PFSK-1 (cell line): ENCODE data around the gene TMEM267.
A peak's percentile ranks its signal among the peaks of the same experiment; 100 is the strongest.

ENCODE experiments used
- POLR2AphosphoS5 ChIP-seq: IDR thresholded peaks from 2 replicates; pipeline ENCODE4 v1.6.1; 2012; ENCODE audit warnings: low read depth, mild to moderate bottlenecking, control low read depth, low read length, moderate library complexity
- TAF1 ChIP-seq: IDR thresholded peaks from 2 replicates; pipeline ENCODE4 v1.6.1; 2012; ENCODE audit warnings: low read length, control low read depth, borderline replicate concordance; ENCODE audit not compliant: insufficient read depth

DNA sequence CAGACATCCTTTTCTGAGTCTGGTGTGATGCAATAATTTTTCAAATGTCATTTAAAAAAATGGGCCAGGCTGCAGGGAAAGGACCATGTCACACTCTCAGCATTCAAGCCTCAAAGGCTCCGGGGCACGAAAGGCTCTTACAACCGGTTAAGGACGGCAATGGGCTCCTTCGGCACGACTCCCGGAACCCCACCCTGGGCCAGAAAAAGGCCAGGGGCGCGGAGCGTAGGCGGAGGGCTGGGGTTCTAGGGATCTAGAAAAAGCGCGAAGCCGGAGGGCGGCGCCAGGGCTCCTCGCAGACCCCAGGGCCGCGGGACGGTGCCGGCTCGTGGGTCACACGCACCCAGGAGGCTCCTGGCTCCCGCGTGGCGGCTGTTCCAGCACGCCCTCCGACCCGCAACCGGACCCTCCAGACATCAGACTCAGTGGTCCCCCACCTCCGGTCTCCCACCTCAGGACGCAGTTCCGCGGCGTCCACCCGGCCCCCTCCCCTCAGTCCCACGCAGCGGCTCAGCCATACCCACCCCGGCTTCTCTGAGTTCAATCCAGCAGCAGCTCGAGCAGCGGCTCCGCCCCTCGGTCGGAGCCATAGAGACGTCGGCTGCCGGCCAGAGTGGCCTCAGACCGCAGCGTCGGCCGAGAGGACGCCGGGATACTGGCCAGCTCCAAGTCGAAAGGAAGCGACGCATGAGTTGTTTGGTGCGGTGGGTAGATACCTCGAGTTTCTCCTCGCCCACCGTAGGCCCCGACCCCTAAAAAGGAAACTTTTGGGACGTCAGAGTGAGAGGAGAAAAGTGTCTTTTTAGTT is at the start of gene TMEM267:
- peak; percentile 93 for TF ChIP-seq POLR2AphosphoS5
- peak; percentile 94 for TF ChIP-seq TAF1
